Activated CD8-positive, alpha-beta memory T cell treated with anti-CD3 and anti-CD28 coated beads for 4 hours (primary cell): ENCODE results near the gene NCKAP1.
"Not testable (repeated sequence)": the region's sequence is repeated elsewhere in the genome, so short reads cannot be mapped to it uniquely, and the experiment has no call there.

Source experiments
- DNase-seq, 2 donors: peaks; one replicate each; pipeline ENCODE4 v3.0.0-alpha.2; 2020; ENCODE audit warnings: low read depth in 2 of 2

NCKAP1 gene, protein sequence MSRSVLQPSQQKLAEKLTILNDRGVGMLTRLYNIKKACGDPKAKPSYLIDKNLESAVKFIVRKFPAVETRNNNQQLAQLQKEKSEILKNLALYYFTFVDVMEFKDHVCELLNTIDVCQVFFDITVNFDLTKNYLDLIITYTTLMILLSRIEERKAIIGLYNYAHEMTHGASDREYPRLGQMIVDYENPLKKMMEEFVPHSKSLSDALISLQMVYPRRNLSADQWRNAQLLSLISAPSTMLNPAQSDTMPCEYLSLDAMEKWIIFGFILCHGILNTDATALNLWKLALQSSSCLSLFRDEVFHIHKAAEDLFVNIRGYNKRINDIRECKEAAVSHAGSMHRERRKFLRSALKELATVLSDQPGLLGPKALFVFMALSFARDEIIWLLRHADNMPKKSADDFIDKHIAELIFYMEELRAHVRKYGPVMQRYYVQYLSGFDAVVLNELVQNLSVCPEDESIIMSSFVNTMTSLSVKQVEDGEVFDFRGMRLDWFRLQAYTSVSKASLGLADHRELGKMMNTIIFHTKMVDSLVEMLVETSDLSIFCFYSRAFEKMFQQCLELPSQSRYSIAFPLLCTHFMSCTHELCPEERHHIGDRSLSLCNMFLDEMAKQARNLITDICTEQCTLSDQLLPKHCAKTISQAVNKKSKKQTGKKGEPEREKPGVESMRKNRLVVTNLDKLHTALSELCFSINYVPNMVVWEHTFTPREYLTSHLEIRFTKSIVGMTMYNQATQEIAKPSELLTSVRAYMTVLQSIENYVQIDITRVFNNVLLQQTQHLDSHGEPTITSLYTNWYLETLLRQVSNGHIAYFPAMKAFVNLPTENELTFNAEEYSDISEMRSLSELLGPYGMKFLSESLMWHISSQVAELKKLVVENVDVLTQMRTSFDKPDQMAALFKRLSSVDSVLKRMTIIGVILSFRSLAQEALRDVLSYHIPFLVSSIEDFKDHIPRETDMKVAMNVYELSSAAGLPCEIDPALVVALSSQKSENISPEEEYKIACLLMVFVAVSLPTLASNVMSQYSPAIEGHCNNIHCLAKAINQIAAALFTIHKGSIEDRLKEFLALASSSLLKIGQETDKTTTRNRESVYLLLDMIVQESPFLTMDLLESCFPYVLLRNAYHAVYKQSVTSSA

DNA sequence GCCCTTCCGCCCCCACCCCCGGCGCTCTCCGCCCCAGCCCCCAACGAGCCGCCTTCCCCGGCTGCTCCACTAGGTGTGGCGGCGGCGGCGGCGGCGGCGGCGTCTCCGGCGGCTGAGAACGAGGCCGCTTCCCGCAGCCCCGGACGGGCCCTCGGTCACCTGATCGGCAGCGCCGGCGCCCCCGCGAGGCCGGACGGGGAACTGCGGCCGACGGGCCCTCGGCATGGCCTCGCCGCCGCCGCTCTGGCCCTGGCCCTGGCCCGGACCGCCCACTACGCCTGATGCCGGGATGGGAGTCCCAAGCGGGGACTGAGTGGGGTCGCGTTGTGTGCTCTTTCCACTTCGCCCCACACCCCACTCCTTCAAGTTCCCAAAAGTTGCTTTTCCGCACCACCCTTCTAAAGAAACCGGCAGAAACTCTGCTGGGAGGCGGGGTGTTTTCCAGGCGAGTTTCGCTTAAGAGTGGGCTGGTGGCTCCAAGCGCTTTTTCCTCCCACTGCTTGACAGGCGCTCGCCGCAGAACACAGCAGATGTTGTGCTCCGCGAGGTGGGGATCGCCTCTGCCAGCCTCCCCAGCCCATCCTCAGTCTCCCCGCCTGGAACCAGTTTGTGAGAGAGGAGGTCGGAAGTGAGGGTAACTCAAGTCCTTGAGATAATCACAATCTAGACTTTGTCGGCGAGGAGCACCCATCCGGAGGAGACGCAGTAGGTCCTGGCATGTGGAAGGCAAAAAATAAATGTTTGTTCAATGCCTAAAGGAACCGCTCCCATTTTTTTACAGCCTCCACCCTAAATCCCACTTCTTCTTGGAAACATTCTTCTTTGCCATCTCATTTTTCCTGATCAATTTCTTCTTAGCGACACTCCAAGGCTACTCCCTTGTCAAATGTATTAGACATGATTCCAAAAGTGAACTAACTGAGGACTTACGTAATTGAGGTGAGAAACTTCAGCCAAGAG lies at the start of gene NCKAP1:
TSS of gene NCKAP1 (minus strand) at position 117 of the 960 bp plus-strand sequence. CDS start 358 bp downstream, outside the sequence.
- peak; percentile 49 to 51 for DNase-seq

DNA sequence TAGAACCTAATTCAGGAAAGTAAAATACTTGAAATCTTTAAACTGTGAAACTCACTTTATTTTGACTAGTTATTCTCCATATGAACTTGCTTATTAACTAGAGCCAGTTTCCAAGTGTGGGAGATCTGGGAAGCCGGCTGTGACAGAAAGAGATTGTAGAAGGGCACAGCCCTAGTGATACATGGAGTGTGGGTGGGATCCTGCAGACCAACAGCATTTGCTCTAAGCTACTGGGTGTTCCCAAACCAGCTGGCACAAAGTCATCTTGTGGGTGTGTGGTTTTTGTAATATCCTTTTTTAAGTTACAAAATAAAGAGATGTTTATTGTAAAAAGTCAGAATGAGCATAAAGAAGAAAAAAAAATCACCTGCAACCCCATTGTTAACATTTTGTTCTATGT lies 43.7 kb upstream of the NCKAP1 start:
- no peak for DNase-seq

DNA sequence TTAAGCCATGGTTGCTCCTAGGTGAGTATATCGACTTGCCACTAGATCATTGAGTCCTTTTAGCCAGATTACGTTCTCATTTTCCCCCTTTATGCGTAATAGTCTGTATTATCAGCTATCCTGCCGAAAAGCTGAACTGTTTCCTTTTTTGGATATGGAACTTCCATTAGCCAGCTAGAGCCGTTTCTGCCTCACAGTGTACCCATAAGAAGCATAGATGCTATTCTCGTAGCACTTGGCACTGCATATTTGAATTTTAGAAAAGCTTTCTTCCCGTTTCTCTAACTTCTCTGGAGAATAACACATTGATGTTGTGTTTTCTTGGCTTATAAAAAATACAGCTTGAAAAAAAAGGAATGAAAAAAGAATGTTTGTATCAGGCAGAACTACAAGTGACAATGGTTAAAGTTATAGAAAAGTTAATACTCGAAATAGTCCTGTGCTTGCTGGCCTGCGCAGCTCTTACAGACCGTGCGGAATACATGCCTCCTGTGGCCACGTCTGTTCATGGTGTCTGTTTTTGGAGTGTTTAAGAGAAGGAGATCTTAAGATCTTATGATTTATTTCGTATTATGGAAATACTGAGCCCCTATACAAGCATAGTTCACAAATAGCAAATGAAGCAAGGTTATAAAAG lies 41.0 kb upstream of the NCKAP1 start:
- DNase-seq: no peak

DNA sequence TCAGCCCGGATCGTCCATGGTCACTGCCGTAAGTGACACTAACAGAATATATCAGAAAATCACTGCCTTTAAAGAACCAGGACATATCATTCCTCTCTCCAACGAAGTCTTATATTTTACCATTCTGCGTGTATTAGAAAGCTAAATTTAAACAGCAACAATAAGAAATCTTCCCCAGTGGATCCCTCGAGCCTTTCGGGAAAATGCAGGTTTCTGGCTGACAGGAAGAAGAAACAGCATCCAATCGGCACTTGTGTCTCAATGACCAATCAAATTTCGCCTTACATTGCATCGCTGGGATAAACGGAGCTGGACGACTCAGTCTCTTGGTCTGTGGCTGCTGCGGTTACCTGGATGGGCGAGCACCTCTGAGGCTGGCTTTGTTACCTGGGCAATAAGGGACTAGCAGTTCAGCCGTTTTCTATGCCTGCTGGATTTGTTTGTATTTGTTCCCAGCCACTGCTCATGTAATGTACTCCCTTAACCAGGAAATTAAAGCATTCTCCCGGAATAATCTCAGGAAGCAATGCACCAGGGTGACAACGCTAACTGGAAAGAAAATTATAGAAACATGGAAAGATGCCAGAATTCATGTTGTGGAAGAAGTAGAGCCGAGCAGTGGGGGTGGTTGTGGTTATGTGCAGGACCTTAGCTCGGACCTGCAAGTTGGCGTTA lies 40.3 kb upstream of the NCKAP1 start, which contains the start of gene DUSP19:
TSS of gene DUSP19 (plus strand) at position 284 of the 675 bp plus-strand sequence. CDS start at position 471, 187 bp downstream.
- peak; percentile 56 to 62 for DNase-seq

DNA sequence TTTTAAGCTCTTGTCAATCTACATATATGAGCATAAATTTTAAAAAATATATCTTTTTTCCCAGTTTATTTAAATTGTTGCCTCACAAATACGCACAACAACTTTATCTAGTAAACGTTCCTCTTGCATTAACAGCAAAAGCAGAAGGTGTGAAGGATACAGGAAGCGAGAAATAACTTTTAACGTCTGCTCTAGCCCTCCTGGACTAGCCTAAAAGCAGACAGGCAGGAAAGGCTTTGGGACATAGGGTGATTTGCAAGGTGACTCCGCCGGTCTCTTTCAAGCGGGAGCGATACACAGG lies 39.9 kb upstream of the NCKAP1 start:
- no peak for DNase-seq

DNA sequence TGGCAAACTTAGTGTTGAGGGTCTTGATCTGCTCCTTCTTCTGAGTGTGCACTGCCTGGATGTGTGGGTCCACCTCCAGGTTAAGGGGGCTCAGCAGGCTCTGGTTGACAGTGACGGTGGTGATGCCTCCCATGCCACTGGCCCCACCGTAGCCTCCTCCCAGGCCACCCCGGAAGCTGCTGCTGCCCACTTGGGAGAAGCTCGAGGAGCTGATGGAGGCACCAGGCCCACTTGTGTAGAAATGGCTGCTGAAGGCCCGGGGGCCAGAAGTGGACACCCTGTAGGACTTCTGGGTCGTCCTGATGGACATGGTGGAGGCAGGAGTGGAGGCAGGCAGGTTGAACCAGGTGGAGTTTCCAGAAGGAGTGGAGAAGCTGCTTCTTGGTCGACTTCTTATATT lies 33.9 kb upstream of the NCKAP1 start:
- DNase-seq: no peak

DNA sequence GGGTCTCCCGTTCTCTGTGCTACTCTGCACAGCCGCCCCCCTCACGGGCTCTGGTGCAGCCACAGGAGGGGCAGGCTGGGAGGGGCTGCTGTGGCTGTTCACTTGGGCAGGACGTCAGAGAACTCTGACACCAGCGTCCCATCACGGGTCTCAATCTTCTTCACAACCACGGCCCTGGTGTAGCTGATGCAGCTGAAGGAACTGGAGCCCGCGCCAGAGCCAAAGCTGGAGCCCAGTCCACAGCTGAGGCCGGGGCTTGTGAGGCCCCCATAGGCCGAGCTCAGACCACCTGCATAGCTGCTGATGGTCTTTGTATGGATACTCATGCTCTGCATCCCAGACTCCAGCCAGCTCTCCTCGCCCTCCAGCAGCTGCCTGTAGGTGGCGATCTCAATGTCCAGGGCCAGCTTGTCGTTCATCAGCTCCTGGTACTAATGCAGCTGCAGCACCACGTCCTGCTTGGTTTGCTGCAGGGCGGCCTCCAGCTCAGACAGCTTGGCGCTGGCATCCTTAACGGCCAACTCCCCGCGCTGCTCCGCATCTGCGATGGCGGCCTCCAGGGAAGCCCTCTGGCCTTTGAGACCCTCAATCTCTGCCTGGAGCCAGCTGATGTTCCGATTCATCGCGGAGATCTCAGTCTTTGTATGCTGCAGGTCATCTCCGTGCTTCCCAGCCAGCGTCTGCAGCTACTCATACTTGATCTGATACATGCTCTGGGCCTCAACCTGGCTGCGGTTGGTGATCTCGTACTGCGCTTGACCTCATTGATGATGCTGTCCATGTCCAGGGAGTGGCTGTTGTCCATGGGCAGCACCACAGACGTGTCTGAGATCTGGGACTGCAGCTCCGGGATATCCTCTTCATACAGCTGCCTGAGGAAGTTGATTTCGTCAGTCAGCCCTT lies 32.9 kb upstream of the NCKAP1 start:
- DNase-seq: no peak

DNA sequence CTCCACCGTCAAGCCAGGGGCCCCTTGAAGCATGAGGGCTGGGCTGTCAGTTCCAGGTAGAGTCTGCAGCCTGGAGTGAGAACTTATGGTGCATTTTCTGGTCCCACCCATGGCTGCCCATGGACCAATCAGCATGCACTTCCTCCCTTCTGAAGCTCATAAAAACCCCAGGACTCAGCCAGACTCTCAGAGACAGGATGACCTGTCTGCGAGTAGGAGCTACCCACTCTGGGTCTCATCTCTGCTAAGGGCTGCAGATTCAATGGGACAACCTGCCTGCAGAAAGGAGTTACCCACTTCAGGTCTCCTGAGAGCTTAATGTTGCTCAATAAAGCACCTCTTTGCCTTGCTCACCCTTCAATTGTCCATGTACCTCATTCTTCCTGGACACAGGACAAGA lies 30.9 kb upstream of the NCKAP1 start:
- DNase-seq: no peak

DNA sequence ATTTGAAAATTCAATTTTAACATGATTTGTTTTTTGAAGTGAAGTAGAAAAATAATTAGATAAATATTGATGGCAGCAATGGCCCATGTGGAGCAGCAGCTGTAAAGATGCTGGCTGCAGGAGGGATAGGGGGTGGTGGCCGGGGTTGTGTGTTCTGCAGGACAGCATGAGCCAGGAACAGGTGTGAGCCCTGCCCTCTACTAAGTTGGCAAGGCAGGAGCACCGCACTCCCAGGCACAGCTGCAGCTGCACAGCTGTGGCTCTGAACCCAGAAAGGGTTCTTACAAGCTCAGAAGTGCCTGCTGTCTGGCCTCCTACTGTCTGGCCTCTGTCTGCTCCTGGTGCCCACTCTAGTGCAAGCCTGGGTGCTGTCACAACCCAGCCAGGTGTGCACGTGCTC lies 30.3 kb upstream of the NCKAP1 start:
- DNase-seq: no peak

DNA sequence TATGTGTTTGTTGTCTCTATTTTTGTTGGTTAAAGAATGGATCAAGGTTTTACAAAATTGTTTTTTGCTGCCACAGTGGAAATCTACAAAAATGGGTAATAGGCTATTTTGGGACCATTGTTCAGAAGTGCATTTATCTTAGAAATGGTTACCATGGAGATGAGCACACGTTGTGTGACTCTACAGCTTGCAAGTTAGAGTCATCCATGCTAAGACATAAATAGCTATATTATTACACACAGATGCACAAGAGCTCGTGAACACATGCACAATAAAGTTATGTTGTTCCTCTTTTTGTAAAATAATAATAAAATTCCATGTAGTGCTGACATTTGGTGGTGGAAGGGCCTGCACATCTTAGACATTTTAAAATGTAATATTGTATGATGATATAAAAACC lies 24.8 kb upstream of the NCKAP1 start:
- no peak for DNase-seq

DNA sequence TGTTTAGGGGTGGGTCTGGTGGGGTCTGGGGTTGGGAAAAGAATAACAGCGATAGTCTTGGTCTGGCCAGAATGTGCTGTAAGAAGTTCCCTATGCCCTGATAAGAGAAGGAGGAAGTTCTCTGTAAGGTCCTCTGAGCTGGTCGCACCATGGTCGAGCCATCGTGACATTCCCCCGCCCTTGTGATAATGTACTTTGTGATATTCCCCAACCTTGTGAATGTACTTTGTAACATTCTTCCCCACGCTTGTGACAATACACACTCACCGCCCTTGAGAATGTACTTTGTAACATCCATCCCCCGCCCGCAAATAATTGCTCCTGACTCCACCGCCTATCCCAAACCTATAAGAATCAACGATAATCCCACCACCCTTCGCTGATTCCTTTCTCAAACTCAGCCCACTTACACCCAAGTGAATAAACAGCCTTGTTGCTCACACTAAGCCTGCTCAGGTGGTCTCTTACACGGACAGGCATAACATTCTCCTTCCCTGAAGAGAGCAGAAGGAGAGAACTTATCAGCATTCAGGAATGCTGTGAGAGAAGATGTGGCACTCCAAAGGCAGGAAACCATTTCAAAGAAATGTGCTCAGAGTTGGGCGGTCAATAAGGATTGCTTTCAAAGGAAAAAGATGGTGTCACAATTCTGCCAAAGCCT lies 22.4 kb upstream of the NCKAP1 start:
- no peak for DNase-seq

DNA sequence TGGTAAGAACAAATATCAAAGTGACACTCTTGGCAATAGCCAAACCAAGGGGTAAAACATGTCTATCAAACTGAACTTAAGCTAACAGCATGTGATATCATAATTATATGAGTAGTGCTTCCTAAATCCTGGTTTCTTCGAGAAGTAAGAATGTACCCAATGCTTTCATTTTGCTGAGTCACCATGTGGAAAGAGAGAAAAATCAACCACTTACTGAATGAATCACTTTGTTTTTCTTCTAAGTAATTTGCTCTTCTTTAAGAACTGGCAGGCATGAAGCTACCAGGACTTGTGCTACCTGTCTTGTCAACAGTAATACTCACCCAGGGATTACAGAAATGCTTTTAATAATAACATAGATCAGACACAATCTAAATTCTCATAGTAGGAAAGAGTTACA lies 21.3 kb upstream of the NCKAP1 start:
- no peak for DNase-seq

DNA sequence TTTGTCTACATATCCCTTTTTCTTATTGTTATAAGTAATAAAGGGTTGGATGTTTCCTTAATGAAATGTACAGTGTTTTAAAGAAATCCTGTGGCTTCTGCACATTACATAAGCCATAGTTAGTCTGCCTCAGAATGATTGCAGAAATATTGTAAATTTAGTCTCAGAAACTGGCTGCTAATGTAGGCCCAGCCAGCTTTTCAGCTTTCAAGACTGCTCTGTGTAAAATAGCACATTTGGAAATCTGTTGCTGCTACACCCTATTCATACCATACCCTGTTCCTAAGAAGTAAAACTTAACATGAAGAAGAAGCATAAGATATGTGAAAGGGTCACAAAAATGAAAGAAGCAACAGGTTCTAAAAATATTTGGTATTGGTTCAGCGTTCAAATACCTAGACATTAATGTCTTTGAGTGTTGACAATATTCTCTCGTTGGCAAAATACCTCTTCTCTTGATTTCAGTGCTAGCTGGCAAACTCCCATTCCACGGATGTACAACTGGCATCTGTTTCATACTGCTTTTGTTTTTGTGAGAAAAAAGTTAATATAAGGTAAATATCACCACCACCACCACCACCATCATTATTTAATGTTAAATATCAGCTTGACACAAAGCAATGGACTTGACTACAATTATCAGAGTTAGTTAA lies 19.2 kb upstream of the NCKAP1 start:
- no peak for DNase-seq

DNA sequence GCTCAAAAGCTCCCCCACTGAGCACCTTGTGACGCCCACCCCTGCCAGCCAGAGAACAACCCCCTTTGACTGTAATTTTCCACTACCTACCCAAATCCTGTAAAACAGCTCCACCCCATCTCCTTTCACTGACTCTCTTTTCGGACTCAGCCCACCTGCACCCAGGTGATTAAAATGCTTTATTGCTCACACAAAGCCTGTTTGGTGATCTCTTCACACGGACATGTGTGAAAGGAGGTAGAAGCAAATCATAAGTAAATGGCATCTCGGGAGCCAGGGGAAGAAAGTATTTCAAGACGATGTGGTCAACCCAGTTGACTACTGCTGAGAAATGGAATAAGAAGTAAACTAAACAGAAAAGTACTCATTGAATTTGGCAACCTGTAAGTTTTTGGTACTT lies 11.2 kb upstream of the NCKAP1 start:
- no peak for DNase-seq

DNA sequence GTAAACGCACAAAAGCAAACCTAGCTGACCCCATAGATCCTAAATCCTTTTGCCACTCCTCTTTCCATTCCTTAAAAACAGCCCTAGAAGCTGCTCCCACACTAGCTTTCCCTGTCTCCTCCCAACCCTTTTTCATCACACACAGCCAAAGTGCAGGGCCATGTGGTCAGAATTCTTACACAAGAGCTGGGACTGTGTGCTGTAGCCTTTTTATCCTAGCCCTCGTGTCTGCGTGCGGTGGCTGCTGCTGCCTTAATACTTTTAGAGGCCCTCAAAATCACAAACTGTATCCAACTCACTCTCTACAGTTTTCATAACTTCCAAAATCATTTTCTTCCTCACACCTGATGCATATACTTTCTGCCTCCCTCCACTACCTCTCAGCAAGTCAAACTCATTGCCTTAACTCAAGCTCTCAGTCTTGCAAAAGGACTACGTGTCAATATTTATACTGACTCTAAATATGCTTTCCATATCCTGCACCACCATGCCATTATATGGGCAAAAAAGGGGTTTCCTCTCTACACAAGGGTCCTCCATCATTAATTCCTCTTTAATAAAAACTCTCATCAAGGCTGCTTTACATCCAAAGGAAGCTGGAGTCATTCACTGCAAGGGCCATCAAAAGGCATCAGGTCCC lies 9.3 kb upstream of the NCKAP1 start:
- DNase-seq: not testable (repeated sequence)

DNA sequence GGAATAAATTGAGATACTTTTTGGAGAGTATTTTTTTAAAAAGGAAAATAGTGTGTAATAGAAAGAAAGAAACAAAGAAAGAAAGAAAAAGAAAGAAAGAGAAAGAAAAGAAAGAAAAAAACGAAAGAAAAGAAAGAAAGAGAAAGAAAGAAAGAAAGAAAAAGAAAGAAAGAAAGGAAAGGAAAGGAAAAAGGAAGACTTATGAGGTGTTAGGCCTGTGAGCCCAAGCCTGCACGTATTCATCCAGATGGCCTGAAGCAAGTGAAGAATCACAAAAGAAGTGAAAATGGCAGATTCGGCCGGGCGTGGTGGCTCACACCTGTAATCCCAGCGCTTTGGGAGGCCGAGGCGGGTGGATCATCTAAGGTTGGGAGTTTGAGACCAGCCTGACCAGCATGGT lies 5.3 kb upstream of the NCKAP1 start:
- DNase-seq: not testable (repeated sequence)

DNA sequence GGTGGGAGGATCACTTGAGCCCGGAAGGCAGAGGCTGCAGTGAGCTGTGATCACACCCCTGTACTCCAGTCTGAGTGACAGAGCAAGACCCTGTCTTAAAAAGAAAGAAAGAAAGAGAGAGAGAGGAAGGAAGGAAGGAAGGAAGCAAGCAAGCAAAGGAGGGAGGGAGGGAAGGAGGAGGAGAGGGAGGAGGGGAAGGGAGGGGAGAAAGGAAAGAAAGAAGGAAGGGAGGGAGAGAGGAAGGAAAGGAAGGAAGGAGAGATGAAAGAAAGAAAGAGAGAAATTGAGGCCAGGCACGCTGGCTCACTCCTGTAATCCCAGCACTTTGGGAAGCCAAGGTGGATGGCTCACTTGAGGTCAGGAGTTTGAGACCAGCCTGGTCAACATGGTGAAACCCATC lies 2.3 kb upstream of the NCKAP1 start:
- no peak for DNase-seq
